Lower leg skin (tissue), 4 donors: ENCODE data around the gene CARD11. TPM values are rescaled to one million over a fixed set of nuclear protein-coding genes. Genes with fewer than 3 reads are reported as not detected.
"Not testable (repeated sequence)": the region's sequence is repeated elsewhere in the genome, so short reads cannot be mapped to it uniquely, and the experiment has no call there.

Experiments
- DNase-seq, 2 donors: peaks; one replicate each; pipeline ENCODE4 v3.0.0-alpha.2; 2019; ENCODE audit warnings: low spot score in 2 of 2
- H3K4me3 ChIP-seq: fragments of 200-600 bp; sonication (generic); 2 replicates; pipeline ENCODE4 v1.5.1; 2017; ENCODE audit warnings: mild to moderate bottlenecking, low read depth; ENCODE audit not compliant: poor library complexity, severe bottlenecking
- CTCF ChIP-seq, 3 donors: fragments of 450-650 bp; IDR thresholded peaks; one replicate each; pipeline ENCODE4 v1.5.1; 2016; ENCODE audit warnings: antibody characterized with exemption in 3 of 3, mild to moderate bottlenecking in 3 of 3, moderate library complexity in 2 of 3
- POLR2A ChIP-seq, 2 donors: fragments of 450-650 bp; IDR thresholded peaks; one replicate each; pipeline ENCODE4 v1.6.1; 2016 to 2017; ENCODE audit warnings: antibody characterized with exemption in 2 of 2, mild to moderate bottlenecking in 1 of 2, moderate library complexity in 1 of 2
- WGBS, 2 donors: methylation state at CpG; one replicate each; pipeline ENCODE4 v1.1.5; 2018; 5-methylcytosine and 5-hydroxymethylcytosine counted together
- intact Hi-C: fragments of 100-400 bp; cut with DNase I; formaldehyde crosslinking; loops from one replicate; pipeline ENCODE4 v1.15.0; 2023; ENCODE audit warnings: low total_unique reads
- total RNA-seq, 4 donors: library from RNA; depleted of rRNA; stranded (reverse); fragments of >200 nt; gene quantifications; one replicate each; pipeline ENCODE4 v1.1.0, GENCODE V29; 2016

CARD11 gene
- total RNA-seq, 4 donors from 2014 or later = 0.17 to 0.68 TPM; not detected in 2

- peak in 1 of 2 donors; percentile 49 for DNase-seq
- intact Hi-C loops = no loop called here
- WGBS, 2 donors = 48 to 57% methylated on average over 20 of the region's 20 CpGs
- no peak overlapping the region for H3K4me3 ChIP-seq
- TF ChIP-seq CTCF (IDR thresholded peaks at IDR 0.05) (no peak), POLR2A (IDR thresholded peaks at IDR 0.05) (no peak)
Measured at GRCh38 chr7:3027005-3027845, 16.4 kb downstream of the CARD11 start.

- 85 to 88% methylated on average over 3 of the region's 3 CpGs for WGBS, 2 donors
- no peak overlapping the region for H3K4me3 ChIP-seq
- TF ChIP-seq POLR2A (IDR thresholded peaks at IDR 0.05) = no peak
- TF ChIP-seq CTCF (IDR thresholded peaks at IDR 0.05) = no peak
- DNase-seq = no peak
- intact Hi-C loops = no loop called here
Measured at GRCh38 chr7:3025616-3026015, 18.1 kb downstream of the CARD11 start.

- TF ChIP-seq CTCF (IDR thresholded peaks at IDR 0.05) = no peak
- TF ChIP-seq POLR2A (IDR thresholded peaks at IDR 0.05) = no peak
- 64% methylated on average over 2 of the region's 2 CpGs for WGBS, 2 donors
- intact Hi-C loops = no loop called here
- DNase-seq = no peak
- H3K4me3 ChIP-seq = no peak overlapping the region
Measured at GRCh38 chr7:3021825-3022224, 21.8 kb downstream of the CARD11 start.

- WGBS, 2 donors = 94 to 95% methylated on average over 8 of the region's 8 CpGs
- DNase-seq, H3K4me3 ChIP-seq, intact Hi-C loops: not testable (repeated sequence)
Measured at GRCh38 chr7:3021224-3021623, 22.4 kb downstream of the CARD11 start.

GRCh38 chr7:3020416-3020815, 23.3 kb downstream of the CARD11 start:
- no peak for TF ChIP-seq POLR2A (IDR thresholded peaks at IDR 0.05)
- no peak for TF ChIP-seq CTCF (IDR thresholded peaks at IDR 0.05)
- no peak overlapping the region for H3K4me3 ChIP-seq
- intact Hi-C loops = no loop called here
- 81 to 83% methylated on average over 1 of the region's 1 CpG for WGBS, 2 donors
- no peak for DNase-seq

- TF ChIP-seq POLR2A (IDR thresholded peaks at IDR 0.05) (no peak), CTCF (IDR thresholded peaks at IDR 0.05) (no peak)
- H3K4me3 ChIP-seq = no peak overlapping the region
- WGBS, 2 donors = 83 to 89% methylated on average over 4 of the region's 4 CpGs
- intact Hi-C loops = no loop called here
- DNase-seq = no peak
Measured at GRCh38 chr7:3019801-3020200, 23.9 kb downstream of the CARD11 start.
